RKO (cell line): ENCODE data around the gene STK32B.
"Not testable (repeated sequence)": the region's sequence is repeated elsewhere in the genome, so short reads cannot be mapped to it uniquely, and the experiment has no call there.

Experiments used
- DNase-seq: peaks from one replicate; pipeline ENCODE4 v3.0.0-alpha.2; 2016; ENCODE audit warnings: low spot score

Gene STK32B

GRCh38 chr4:5162909-5163508 is 111.7 kb downstream of the STK32B start:
- DNase-seq = no peak

GRCh38 chr4:5164221-5164912 is 113.1 kb downstream of the STK32B start:
- no peak for DNase-seq

- DNase-seq = no peak
These were observed 114.4 kb downstream of the STK32B start for GRCh38 chr4:5165420-5166369.

GRCh38 chr4:5166377-5166776 is 115.1 kb downstream of the STK32B start:
- DNase-seq = no peak

- no peak for DNase-seq
These were observed 117.6 kb downstream of the STK32B start for GRCh38 chr4:5168891-5169290.

GRCh38 chr4:5175836-5176235 is 124.6 kb downstream of the STK32B start:
- DNase-seq = not testable (repeated sequence)

- no peak for DNase-seq
These were observed 133.3 kb downstream of the STK32B start for GRCh38 chr4:5184606-5185005.

GRCh38 chr4:5185551-5185950 is 134.3 kb downstream of the STK32B start:
- DNase-seq = no peak

- DNase-seq = no peak
These were observed 135.2 kb downstream of the STK32B start for GRCh38 chr4:5186271-5187064.

GRCh38 chr4:5188130-5188529 is 136.8 kb downstream of the STK32B start:
- no peak for DNase-seq

GRCh38 chr4:5191831-5192230 is 140.6 kb downstream of the STK32B start:
- no peak for DNase-seq

- no peak for DNase-seq
These were observed 141.0 kb downstream of the STK32B start for GRCh38 chr4:5192271-5192670.

GRCh38 chr4:5192678-5193077 is 141.4 kb downstream of the STK32B start:
- DNase-seq = no peak

- no peak for DNase-seq
These were observed 147.6 kb downstream of the STK32B start for GRCh38 chr4:5198656-5199541.

- DNase-seq = no peak
These were observed 148.6 kb downstream of the STK32B start for GRCh38 chr4:5199912-5200311.

- DNase-seq = no peak
These were observed 149.2 kb downstream of the STK32B start for GRCh38 chr4:5200513-5200912.

GRCh38 chr4:5203309-5203992 is 152.2 kb downstream of the STK32B start:
- no peak for DNase-seq

GRCh38 chr4:5203993-5204310 is 152.7 kb downstream of the STK32B start:
- no peak for DNase-seq

- no peak for DNase-seq
These were observed 153.5 kb downstream of the STK32B start for GRCh38 chr4:5204781-5205180.

- peak; percentile 66 for DNase-seq
These were observed 154.9 kb downstream of the STK32B start for GRCh38 chr4:5206016-5206790.
